K562 (cell line): ENCODE measurements around the gene ZMYND19. TPM values are rescaled to one million over a fixed set of nuclear protein-coding genes. Genes with fewer than 3 reads are reported as not detected.

Experiments used
- BRCA1 ChIP-seq, 2 experiments: fragments of 450-650 bp in 1 of 2; sonication (generic) in 1 of 2; formaldehyde crosslinking in 1 of 2; IDR thresholded peaks; 2 replicates each; pipeline versions ENCODE4 v1.5.0 to v1.6.1; 2017 to 2020; ENCODE audit warnings: mild to moderate bottlenecking in 1 of 2, missing genetic modification reagents in 1 of 2
- CAMTA2 ChIP-seq: fragments of 250-450 bp; sonication (Bioruptor Pico); conservative IDR thresholded peaks from 2 replicates; pipeline ENCODE4 v1.5.1; 2022
- ESRRA ChIP-seq: fragments of 450-650 bp; IDR thresholded peaks from 2 replicates; pipeline ENCODE4 v1.6.1; 2014; ENCODE audit warnings: low read depth, mild to moderate bottlenecking, moderate library complexity, borderline replicate concordance
- GATA2 ChIP-seq: sonication (generic); formaldehyde crosslinking; IDR thresholded peaks from 2 replicates; pipeline ENCODE4 v1.4.0; 2020; ENCODE audit warnings: mild to moderate bottlenecking, missing genetic modification reagents
- JUN ChIP-seq, 2 experiments: sonication (generic) in 1 of 2; formaldehyde crosslinking in 1 of 2; IDR thresholded peaks; 2 replicates each; pipeline versions ENCODE4 v1.6.1 to v1.8.0; 2012 to 2022; ENCODE audit warnings: borderline replicate concordance in 2 of 2, mild to moderate bottlenecking in 2 of 2, improper control_type of control experiment in 1 of 2, low read depth in 1 of 2, low read length in 1 of 2, missing genetic modification reagents in 1 of 2
- KHSRP ChIP-seq: fragments of 450-650 bp; IDR thresholded peaks from 2 replicates; pipeline ENCODE4 v1.6.1; 2017
- MAFG ChIP-seq: fragments of 450-650 bp; conservative IDR thresholded peaks from 2 replicates; pipeline ENCODE4 v1.6.1; 2016; ENCODE audit warnings: missing genetic modification characterization, missing compliant biosample characterization
- MECOM ChIP-seq: fragments of 250-450 bp; sonication (Bioruptor Pico); IDR thresholded peaks from 2 replicates; pipeline ENCODE4 v1.8.0; 2022; ENCODE audit warnings: inconsistent platforms
- RBM14 ChIP-seq: fragments of 200-400 bp; formaldehyde crosslinking; IDR thresholded peaks from 2 replicates; pipeline ENCODE4 v1.6.1; 2018; ENCODE audit warnings: low read depth, mild to moderate bottlenecking, low read length, moderate library complexity, borderline replicate concordance; ENCODE audit not compliant: insufficient read depth
- RBM39 ChIP-seq: fragments of 200-400 bp; formaldehyde crosslinking; optimal IDR thresholded peaks from 2 replicates; pipeline ENCODE3; 2018; ENCODE audit warnings: low read depth, low read length
- SIN3A ChIP-seq, 2 experiments: fragments of 150-350 bp in 1 of 2; IDR thresholded peaks; 2 replicates each; pipeline ENCODE4 v1.6.1; 2011 to 2016; ENCODE audit warnings: borderline replicate concordance in 2 of 2, low read depth in 2 of 2, low read length in 2 of 2, mild to moderate bottlenecking in 2 of 2, moderate library complexity in 2 of 2; ENCODE audit not compliant: control insufficient read depth in 1 of 2
- SLC30A9 ChIP-seq: fragments of 250-450 bp; sonication (Bioruptor Pico); IDR thresholded peaks from 2 replicates; pipeline ENCODE4 v1.8.0; 2022; ENCODE audit warnings: mild to moderate bottlenecking, moderate library complexity
- SMC3 ChIP-seq: conservative IDR thresholded peaks from 2 replicates; pipeline ENCODE4 v1.6.1; 2011; ENCODE audit warnings: low read depth, low read length, improper control_type of control experiment; ENCODE audit not compliant: insufficient read depth
- TEAD2 ChIP-seq: fragments of 450-650 bp; IDR thresholded peaks from 2 replicates; pipeline ENCODE4 v1.6.1; 2016; ENCODE audit warnings: missing genetic modification characterization, control low read depth, missing compliant biosample characterization
- TRIM28 ChIP-seq: fragments of 450-650 bp; IDR thresholded peaks from 2 replicates; pipeline ENCODE4 v1.6.1; 2017
- ZKSCAN3 ChIP-seq: fragments of 250-450 bp; sonication (Bioruptor Pico); IDR thresholded peaks from 2 replicates; pipeline ENCODE4 v1.4.0; 2020
- ZNF551 ChIP-seq: fragments of 250-450 bp; sonication (Bioruptor Pico); IDR thresholded peaks from 2 replicates; pipeline ENCODE4 v1.5.0; 2021; ENCODE audit warnings: mild to moderate bottlenecking, moderate library complexity
- ZNF830 ChIP-seq: fragments of 250-450 bp; sonication (Bioruptor Pico); IDR thresholded peaks from 2 replicates; pipeline ENCODE4 v1.5.0; 2021; ENCODE audit warnings: mild to moderate bottlenecking
- polyA plus RNA-seq, 8 experiments: library from polyadenylated mRNA; depleted of rRNA in 4 of 8; stranded (reverse) in 5 of 8; unstranded in 3 of 8; fragments of >200 nt; fragmentation: Nextera tagmentation in 2 of 8; fragmentation: Illumina TruSeq in 1 of 8; extraction: Ambion mirVana in 2 of 8; extraction: Trizol in 1 of 8; gene quantifications; 2 replicates each; pipeline versions ENCODE4 v1.2.1 to v1.2.3, GENCODE V29; 2011 to 2014; ENCODE audit warnings: inconsistent platforms in 1 of 8, missing spikeins in 1 of 8
- total RNA-seq, 7 experiments: library from RNA; depleted of rRNA in 6 of 7; stranded (reverse); fragments of >200 nt in 6 of 7; fragmentation: Illumina TruSeq in 2 of 7; extraction: Trizol in 2 of 7; gene quantifications; 2 replicates each; pipeline versions ENCODE4 v1.2.1 to v1.2.3, GENCODE V29; 2011 to 2021; ENCODE audit warnings: low replicate concordance in 1 of 7
- TF ChIP-seq, protein P1 (sequence below): fragments of 450-650 bp; IDR thresholded peaks from 2 replicates; pipeline ENCODE4 v1.6.1; 2017; ENCODE audit warnings: antibody characterized with exemption
- TF ChIP-seq, protein P2 (sequence below): sonication (generic); formaldehyde crosslinking; IDR thresholded peaks from 2 replicates; pipeline ENCODE4 v1.8.1; 2023; ENCODE audit warnings: missing genetic modification reagents, mild to moderate bottlenecking, borderline replicate concordance

ZMYND19 gene
- total and polyA plus RNA-seq, 9 of the 15 experiments (the other 6 are each of a cell fraction or from before 2014, with no cell fraction given): 1.0 to 86.7 (median 44.0) TPM

GRCh38 chr9:137534256-137535119, 55.8 kb downstream of the ZMYND19 start (continued):
- TF ChIP-seq ZKSCAN3 (CRISPR knock-in tag): no peak
- TF ChIP-seq GATA2 (CRISPR knock-in tag): no peak
- no peak for TF ChIP-seq ZNF830 (CRISPR knock-in tag)
- TF ChIP-seq ZNF551: no peak
- TF ChIP-seq, protein P1, sequence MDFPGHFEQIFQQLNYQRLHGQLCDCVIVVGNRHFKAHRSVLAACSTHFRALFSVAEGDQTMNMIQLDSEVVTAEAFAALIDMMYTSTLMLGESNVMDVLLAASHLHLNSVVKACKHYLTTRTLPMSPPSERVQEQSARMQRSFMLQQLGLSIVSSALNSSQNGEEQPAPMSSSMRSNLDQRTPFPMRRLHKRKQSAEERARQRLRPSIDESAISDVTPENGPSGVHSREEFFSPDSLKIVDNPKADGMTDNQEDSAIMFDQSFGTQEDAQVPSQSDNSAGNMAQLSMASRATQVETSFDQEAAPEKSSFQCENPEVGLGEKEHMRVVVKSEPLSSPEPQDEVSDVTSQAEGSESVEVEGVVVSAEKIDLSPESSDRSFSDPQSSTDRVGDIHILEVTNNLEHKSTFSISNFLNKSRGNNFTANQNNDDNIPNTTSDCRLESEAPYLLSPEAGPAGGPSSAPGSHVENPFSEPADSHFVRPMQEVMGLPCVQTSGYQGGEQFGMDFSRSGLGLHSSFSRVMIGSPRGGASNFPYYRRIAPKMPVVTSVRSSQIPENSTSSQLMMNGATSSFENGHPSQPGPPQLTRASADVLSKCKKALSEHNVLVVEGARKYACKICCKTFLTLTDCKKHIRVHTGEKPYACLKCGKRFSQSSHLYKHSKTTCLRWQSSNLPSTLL: no peak
- no peak for TF ChIP-seq BRCA1 (IDR thresholded peaks at IDR 0.05)
- no peak for TF ChIP-seq BRCA1 (CRISPR knock-in tag; IDR thresholded peaks at IDR 0.05)
- TF ChIP-seq MECOM: no peak
- no peak for TF ChIP-seq RBM39
- no peak for TF ChIP-seq MAFG (tag)
- TF ChIP-seq RBM14: no peak
- no peak for TF ChIP-seq TEAD2 (tag)
- TF ChIP-seq, protein P2, sequence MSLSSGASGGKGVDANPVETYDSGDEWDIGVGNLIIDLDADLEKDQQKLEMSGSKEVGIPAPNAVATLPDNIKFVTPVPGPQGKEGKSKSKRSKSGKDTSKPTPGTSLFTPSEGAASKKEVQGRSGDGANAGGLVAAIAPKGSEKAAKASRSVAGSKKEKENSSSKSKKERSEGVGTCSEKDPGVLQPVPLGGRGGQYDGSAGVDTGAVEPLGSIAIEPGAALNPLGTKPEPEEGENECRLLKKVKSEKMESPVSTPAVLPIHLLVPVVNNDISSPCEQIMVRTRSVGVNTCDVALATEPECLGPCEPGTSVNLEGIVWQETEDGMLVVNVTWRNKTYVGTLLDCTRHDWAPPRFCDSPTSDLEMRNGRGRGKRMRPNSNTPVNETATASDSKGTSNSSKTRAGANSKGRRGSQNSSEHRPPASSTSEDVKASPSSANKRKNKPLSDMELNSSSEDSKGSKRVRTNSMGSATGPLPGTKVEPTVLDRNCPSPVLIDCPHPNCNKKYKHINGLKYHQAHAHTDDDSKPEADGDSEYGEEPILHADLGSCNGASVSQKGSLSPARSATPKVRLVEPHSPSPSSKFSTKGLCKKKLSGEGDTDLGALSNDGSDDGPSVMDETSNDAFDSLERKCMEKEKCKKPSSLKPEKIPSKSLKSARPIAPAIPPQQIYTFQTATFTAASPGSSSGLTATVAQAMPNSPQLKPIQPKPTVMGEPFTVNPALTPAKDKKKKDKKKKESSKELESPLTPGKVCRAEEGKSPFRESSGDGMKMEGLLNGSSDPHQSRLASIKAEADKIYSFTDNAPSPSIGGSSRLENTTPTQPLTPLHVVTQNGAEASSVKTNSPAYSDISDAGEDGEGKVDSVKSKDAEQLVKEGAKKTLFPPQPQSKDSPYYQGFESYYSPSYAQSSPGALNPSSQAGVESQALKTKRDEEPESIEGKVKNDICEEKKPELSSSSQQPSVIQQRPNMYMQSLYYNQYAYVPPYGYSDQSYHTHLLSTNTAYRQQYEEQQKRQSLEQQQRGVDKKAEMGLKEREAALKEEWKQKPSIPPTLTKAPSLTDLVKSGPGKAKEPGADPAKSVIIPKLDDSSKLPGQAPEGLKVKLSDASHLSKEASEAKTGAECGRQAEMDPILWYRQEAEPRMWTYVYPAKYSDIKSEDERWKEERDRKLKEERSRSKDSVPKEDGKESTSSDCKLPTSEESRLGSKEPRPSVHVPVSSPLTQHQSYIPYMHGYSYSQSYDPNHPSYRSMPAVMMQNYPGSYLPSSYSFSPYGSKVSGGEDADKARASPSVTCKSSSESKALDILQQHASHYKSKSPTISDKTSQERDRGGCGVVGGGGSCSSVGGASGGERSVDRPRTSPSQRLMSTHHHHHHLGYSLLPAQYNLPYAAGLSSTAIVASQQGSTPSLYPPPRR (CRISPR knock-in tag): no peak
- TF ChIP-seq SIN3A (IDR thresholded peaks at IDR 0.05; ENCODE audit: borderline replicate concordance in 2 of 2, control insufficient read depth in 1 of 2, low read depth in 2 of 2, low read length in 2 of 2): no peak; a peak in 1 of 4 replicates
- TF ChIP-seq TRIM28: no peak
- TF ChIP-seq ESRRA: 0 out of 2 replicates have a peak, but pooled peaks have one; percentile 20
- TF ChIP-seq JUN (IDR thresholded peaks at IDR 0.05; ENCODE audit: borderline replicate concordance, low read depth, low read length): no peak
- TF ChIP-seq JUN (CRISPR knock-in tag; IDR thresholded peaks at IDR 0.05; ENCODE audit: borderline replicate concordance): no peak
- TF ChIP-seq CAMTA2: no peak
- TF ChIP-seq SMC3: peak; percentile 43; the same call in 1 of the 2 replicates
- no peak for TF ChIP-seq KHSRP
- TF ChIP-seq SLC30A9 (CRISPR knock-in tag): no peak
